Hepatocyte (in vitro differentiated cells): Measurements from ENCODE around the gene PTPRD.

Experiments
- CTCF ChIP-seq: fragments of 200-600 bp; sonication (generic); IDR thresholded peaks from 2 replicates; pipeline ENCODE4 v1.5.1; 2016; ENCODE audit warnings: antibody characterized with exemption, mild to moderate bottlenecking; ENCODE audit not compliant: poor library complexity
- EZH2 ChIP-seq: fragments of 200-600 bp; sonication (generic); IDR thresholded peaks from 2 replicates; pipeline ENCODE4 v1.6.1; 2016; ENCODE audit warnings: antibody characterized with exemption, mild to moderate bottlenecking, borderline replicate concordance

- TF ChIP-seq CTCF (no peak), EZH2 (no peak)
Observed at GRCh38 chr9:8903077-8903476, 1709.7 kb downstream of the PTPRD start.
